GM18520 (cell line): Measurements from ENCODE around the gene PIGX.

Experiments used
- ATAC-seq: cut with Tn5 transposase; IDR thresholded peaks from one replicate; pipeline ENCODE4 v1.9.1; 2021; ENCODE audit not compliant: unreplicated experiment

The PIGX gene

DNA sequence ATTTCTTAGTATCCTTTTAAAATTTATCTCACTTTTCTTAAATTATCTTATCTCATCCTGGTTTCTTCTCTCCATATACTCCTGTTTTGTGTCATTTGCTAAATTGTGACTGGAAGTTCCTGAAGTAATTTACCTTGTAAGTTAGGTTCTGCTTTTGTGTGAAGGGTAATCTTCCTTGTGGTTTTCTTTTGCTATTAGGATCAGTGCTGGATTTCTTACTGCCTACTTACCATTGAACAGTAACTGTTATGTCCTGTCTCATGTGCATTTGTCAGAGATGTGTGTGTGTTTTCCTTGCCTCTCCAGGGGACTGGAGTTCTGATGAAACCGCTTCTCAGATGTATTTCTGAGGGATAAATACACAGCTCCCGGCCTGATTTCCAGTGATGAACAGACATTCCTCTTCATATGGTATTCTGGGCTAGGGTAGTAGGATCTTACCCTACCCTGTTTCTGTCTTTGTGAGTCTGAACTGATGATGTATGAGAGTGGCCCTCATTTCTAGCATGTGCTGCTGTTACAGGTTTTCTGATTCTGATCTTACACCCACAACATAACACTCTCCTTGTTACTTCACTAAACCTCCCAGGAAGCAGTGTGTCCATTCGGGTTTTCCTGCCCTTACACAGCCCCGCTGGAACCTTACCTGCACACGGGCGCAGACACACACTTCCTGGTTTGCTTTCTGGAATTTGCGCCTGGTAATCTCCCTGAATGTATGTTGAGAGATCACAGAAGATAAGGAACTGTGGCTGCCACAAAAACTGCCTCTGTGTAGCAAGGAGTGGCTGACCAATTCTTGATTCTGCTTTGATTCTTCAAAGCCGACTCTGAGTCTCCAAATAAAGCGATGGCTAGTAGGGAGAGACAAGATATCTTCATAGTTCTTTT lies 42.2 kb downstream of the PIGX start:
- no peak for ATAC-seq

GRCh38 chr3:196756732-196757131 lies 44.6 kb downstream of the PIGX start:
- no peak for ATAC-seq

- ATAC-seq, result no peak
Observed at GRCh38 chr3:196757876-196758739, 45.9 kb downstream of the PIGX start.

DNA sequence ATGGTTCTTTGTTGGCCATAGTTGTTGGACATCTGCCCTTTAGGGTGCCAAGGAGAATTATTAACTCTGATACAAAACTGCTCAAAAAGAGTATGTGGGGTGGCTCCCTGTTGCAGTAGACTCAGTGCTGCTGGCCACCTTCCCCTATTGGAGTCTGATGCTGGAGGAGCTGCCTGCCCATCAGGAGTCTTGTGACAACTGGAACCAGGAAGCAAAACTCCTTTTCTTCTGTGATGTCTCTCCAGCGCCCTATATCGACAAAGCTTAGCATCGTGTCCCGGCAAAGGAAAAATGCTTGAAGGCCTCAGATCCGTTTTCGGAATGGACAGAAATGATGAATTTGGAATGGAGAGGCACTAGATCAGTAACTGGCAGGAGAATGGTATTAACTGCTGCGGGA lies 51.0 kb downstream of the PIGX start:
- no peak for ATAC-seq

DNA sequence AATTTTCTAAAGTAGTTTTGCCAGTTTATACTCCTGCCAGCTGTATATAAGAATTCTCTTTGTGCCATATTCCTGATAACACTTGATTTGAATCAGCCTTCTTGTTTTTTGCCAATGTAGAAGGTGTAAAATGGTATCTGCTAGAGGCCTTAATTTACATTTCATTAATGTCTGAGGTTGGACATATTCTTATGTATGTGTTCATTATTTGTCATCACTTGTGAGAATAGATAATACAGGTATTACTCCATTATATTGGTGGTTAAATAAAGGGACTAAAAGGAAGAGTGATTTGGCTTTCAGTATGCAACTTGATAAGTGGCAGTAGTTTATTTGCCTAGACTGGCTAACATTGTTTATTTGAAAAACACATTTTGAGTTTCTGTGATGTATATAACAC lies 53.3 kb downstream of the PIGX start:
- ATAC-seq, result no peak

- ATAC-seq, result no peak
Observed at GRCh38 chr3:196771067-196771466, 58.9 kb downstream of the PIGX start.

DNA sequence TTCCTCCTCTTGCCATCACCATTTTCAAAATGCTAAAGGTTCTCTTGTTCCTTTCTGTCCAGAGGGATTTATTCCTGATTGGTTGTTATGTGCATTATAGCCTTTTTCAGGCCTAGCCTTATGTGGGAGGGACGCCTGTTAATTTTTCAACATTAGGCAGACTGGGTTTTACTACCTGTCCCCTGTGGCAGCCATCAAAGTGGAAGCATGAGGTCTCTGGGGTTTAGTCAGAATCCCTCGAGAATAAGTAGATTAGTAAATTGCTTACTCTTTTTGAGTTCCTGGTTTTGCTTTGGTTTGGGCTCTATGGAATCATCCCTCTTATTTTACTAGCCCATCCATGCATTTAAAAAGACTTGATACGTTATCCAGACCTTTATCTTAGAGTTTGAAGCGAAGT lies 59.9 kb downstream of the PIGX start:
- ATAC-seq, result no peak

- no peak for ATAC-seq
Observed at GRCh38 chr3:196772897-196773296, 60.7 kb downstream of the PIGX start.

DNA sequence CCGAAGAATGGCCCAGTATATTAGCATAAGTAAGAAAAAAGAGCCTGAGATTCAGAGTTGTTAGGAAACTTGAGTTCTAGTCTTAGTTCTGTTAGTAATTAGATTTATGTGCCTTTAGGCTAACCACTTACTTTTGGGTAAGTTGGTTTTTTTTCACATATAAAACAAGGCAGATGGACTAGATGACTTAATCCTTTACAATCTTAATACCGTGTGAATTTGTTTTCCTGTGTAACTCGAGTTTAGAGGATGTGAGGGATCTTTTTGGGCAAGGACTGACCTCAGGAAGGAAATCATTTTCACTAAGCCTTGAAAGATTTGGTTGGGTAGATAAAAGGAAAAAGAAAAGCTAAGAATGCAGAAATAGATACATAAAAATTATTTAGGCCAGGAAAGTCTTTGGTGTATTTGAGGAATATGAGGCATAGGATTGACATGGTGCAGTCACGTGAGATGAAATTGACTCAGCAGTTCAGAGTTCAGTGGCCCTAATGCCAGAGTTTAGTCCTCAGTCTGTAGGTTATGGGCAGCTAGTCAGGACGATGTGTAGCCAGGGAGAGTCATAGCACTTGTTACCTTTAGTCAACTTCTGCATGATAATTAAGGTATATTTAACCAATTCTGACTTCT lies 62.1 kb downstream of the PIGX start:
- no peak for ATAC-seq

DNA sequence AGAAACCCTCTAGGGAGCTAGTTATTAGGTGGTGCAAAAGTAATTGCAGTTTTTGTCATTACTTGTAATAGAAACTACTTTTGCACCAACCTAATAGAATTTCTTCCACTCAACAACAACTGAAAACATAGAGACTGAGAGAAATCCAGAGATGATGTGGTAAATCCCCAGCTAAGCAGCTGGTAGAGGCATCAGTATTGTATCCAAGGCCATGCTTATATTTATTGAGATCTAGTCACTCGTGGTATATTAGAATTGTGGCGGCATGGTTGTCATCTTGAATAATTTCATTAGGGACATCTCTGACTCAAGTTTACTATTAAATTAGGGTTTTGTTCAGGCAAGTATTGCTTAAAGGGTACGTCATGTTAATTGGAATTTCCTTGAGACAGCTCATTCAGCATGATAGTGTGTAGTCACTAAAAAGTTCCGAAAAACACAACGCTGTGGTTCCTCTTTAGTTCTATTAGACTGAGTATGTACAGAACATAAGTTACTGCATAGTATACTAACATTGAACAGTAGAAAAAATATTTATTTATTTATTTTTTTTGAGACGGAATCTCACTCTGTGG lies 62.8 kb downstream of the PIGX start:
- no peak for ATAC-seq

DNA sequence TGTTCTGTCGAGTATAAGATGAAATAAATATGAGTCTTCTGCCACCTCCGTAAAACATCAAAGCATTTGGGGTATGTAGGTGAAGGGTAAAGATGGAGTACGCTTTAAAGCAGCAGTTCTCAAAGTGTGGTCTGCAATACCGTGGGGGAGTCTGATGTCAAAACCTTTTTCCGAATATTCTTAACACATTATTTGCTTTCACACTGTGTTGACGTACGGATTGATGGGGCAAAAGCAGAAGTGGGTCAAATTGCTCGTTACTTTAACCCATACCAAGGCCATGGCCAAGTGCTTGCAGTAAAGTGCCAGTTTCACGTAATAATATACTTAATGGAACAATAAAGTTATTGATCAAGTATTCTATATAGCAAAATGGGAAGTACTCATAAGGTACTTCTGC lies 63.8 kb downstream of the PIGX start:
- ATAC-seq, result no peak

DNA sequence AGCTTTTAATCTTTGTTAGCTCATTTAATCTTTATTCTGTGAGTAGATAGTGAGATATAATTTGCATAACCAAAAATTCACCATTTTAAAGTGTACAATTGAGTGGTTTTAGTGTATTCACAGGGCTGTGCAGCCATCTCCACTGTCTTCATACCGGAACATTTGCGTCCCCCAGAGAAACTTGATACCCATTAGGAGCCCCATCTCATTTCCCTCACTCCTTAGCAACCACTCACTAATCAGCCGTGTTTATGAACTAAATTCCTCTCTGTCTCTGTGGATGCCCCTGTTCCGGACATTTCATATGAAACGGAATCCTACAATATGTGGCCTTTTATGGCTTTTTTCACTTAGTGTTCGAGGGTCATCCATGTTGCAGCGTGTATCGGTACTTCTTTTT lies 65.7 kb downstream of the PIGX start:
- no peak for ATAC-seq

DNA sequence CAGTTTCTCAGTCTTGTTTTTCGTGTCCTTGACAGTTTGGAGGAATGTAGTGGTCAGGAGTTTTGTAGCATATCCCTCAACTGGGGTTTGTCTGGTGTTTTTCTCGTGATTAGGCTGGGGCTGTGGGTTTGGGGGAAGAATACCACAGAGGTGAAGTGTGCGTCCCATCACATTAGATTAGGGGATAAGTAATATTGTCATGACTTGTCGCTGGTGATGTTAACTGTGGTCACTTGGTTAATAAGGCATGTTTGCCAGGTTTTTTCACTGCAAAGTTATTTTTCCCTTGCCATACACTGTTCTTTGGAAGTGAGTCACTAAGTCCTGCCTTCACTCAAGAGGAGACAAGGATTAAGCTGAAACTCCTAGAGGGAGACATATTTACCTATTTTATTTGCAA lies 66.6 kb downstream of the PIGX start:
- ATAC-seq, result no peak

DNA sequence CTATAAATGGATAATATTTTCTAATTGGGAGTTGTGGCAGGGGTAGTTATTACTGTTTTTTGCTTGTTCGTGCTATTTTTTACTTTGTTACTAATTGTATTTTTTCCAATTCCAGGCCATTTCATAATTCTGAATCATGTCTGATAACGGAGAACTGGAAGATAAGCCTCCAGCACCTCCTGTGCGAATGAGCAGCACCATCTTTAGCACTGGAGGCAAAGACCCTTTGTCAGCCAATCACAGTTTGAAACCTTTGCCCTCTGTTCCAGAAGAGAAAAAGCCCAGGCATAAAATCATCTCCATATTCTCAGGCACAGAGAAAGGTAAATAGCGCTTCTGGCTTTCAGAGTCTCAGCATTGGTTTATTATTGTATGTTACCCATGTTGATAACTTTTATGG lies 70.3 kb downstream of the PIGX start:
- ATAC-seq, result no peak
